Measurements from ENCODE around the gene PPM1L.
"Not testable (repeated sequence)": the region's sequence is repeated elsewhere in the genome, so short reads cannot be mapped to it uniquely, and the experiment has no call there.

PPM1L gene

DNA sequence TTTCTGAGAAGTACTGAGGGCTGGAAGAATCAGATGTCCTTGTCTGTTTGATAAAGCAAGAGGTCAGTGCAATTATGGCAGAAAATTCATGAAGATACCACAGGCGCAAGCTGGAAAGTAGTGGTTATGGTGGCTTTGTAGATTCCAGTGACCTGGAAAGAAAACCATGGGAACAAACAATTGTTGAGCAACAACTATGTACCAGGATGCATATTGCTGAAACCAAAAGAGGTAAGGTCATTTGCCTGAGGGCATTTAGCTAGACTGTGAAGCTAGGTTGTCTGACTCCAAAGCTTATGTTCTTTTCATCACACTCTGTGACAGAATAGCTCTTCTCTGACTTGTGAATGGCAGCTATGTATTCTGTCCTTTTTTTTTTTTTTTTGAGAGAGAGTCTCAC, 275.1 kb downstream of the PPM1L start:
- TF ChIP-seq, protein P1, sequence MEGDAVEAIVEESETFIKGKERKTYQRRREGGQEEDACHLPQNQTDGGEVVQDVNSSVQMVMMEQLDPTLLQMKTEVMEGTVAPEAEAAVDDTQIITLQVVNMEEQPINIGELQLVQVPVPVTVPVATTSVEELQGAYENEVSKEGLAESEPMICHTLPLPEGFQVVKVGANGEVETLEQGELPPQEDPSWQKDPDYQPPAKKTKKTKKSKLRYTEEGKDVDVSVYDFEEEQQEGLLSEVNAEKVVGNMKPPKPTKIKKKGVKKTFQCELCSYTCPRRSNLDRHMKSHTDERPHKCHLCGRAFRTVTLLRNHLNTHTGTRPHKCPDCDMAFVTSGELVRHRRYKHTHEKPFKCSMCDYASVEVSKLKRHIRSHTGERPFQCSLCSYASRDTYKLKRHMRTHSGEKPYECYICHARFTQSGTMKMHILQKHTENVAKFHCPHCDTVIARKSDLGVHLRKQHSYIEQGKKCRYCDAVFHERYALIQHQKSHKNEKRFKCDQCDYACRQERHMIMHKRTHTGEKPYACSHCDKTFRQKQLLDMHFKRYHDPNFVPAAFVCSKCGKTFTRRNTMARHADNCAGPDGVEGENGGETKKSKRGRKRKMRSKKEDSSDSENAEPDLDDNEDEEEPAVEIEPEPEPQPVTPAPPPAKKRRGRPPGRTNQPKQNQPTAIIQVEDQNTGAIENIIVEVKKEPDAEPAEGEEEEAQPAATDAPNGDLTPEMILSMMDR (IDR thresholded peaks at IDR 0.05; ENCODE audit: low read length), result no peak
- no peak for TF ChIP-seq EZH2 (optimal IDR thresholded peaks at IDR 0.05; ENCODE audit: low read depth, low read length)
- no peak for TF ChIP-seq EZH2phosphoT487 (IDR thresholded peaks at IDR 0.05; ENCODE audit: low read length)
- Histone ChIP-seq H3F3A (ENCODE audit: insufficient read depth, low read length) (no peaks in the 10 kb centered on the region), H3K4me2 (ENCODE audit: low read depth, low read length) (no peak overlapping the region), H2AFZ (ENCODE audit: low read length) (no peak overlapping the region), H4K20me1 (ENCODE audit: insufficient read depth, low read length) (no peaks in the 10 kb centered on the region), H3K27me3 (replicated peaks; ENCODE audit: insufficient read depth, low read length) (no peaks in the 10 kb centered on the region), H3K36me3 (replicated peaks; ENCODE audit: insufficient read depth, low read length) (no peaks in the 10 kb centered on the region), H3K79me2 (ENCODE audit: low read length) (no peaks in the 10 kb centered on the region), H3K4me3 (ENCODE audit: low read length) (no peak overlapping the region), H3K4me1 (ENCODE audit: low read length) (no peaks in the 10 kb centered on the region), H3K27ac (ENCODE audit: low read length) (no peak overlapping the region), H3K9me3 (replicated peaks; ENCODE audit: insufficient read depth, low read length) (no peaks in the 10 kb centered on the region), H3K9ac (ENCODE audit: low read length) (no peak overlapping the region), H3K9me2 (replicated peaks; ENCODE audit: insufficient read depth, low read length) (no peaks in the 10 kb centered on the region)
- DNase-seq, result no peak

DNA sequence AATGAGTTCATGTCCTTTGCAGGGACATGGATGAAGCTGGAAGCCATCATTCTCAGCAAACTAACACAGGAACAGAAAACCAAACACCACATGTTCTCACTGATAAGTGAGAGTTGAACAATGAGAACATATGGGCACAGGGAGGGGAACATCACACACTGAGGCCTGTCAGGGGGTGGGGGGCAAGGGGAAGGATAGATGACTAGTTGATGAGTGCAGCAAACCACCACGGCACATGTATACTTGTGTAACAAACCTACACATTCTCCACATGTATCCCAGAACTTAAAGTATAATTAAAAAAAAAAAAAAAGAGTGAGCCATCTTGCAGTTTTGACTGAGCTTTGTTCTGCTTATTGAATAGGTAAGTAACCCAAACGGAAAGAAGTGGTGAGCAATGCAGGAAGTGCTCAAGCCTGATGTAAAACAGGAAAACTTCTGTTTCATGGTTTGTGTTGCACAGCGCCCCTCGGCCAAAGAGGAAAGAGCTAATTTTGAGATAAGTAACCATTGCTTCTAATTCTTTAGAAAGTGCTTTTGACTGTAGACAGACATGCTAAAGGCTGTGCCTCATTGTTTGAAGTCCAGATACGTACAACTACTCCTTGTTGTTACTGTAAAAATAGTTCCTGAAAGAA, 279.0 kb downstream of the PPM1L start:
- H3K27me3 ChIP-seq (replicated peaks; ENCODE audit: insufficient read depth, low read length); H2AFZ ChIP-seq (ENCODE audit: low read length); H3K9me3 ChIP-seq (replicated peaks; ENCODE audit: insufficient read depth, low read length); H3K36me3 ChIP-seq (replicated peaks; ENCODE audit: insufficient read depth, low read length); H3K27ac ChIP-seq (ENCODE audit: low read length); H3K4me3 ChIP-seq (ENCODE audit: low read length); H3K9ac ChIP-seq (ENCODE audit: low read length); H3K79me2 ChIP-seq (ENCODE audit: low read length); H3K4me1 ChIP-seq (ENCODE audit: low read length); DNase-seq; H4K20me1 ChIP-seq (ENCODE audit: insufficient read depth, low read length); H3F3A ChIP-seq (ENCODE audit: insufficient read depth, low read length); H3K4me2 ChIP-seq (ENCODE audit: low read depth, low read length); H3K9me2 ChIP-seq (replicated peaks; ENCODE audit: insufficient read depth, low read length): not testable (repeated sequence)

DNA sequence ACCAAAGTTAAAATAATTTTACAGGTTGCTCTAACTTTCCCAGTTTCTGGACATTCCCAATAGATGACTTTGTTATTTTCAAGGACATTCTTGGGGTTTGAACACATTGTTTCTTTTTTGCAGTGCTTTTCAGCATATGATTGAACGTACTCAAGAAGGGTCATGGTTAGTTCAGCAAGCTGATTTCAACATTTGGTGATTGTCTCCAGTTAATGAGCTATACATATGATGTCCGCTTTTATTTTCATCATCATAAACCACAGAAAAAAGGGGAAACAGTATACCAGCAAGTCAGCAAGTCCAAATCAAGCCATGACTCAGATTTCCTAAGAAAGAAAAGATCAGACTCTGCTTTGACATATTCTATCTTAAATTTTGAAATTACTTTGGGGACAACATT, 279.7 kb downstream of the PPM1L start:
- no peak overlapping the region for H2AFZ ChIP-seq (ENCODE audit: low read length)
- no peak for DNase-seq
- H3K4me2 ChIP-seq (ENCODE audit: low read depth, low read length), result no peak overlapping the region
- H3K79me2 ChIP-seq (ENCODE audit: low read length), result no peaks in the 10 kb centered on the region
- no peaks in the 10 kb centered on the region for H3K9me2 ChIP-seq (replicated peaks; ENCODE audit: insufficient read depth, low read length)
- H3K27me3 ChIP-seq (replicated peaks; ENCODE audit: insufficient read depth, low read length), result no peaks in the 10 kb centered on the region
- no peaks in the 10 kb centered on the region for H3K4me1 ChIP-seq (ENCODE audit: low read length)
- H3K9ac ChIP-seq (ENCODE audit: low read length), result no peak overlapping the region
- H3F3A ChIP-seq (ENCODE audit: insufficient read depth, low read length), result no peaks in the 10 kb centered on the region
- no peaks in the 10 kb centered on the region for H4K20me1 ChIP-seq (ENCODE audit: insufficient read depth, low read length)
- no peaks in the 10 kb centered on the region for H3K9me3 ChIP-seq (replicated peaks; ENCODE audit: insufficient read depth, low read length)
- no peak overlapping the region for H3K27ac ChIP-seq (ENCODE audit: low read length)
- no peak for TF ChIP-seq EZH2 (optimal IDR thresholded peaks at IDR 0.05; ENCODE audit: low read depth, low read length)
- TF ChIP-seq, protein P1 (IDR thresholded peaks at IDR 0.05; ENCODE audit: low read length), result no peak
- H3K4me3 ChIP-seq (ENCODE audit: low read length), result no peak overlapping the region
- H3K36me3 ChIP-seq (replicated peaks; ENCODE audit: insufficient read depth, low read length), result no peaks in the 10 kb centered on the region

DNA sequence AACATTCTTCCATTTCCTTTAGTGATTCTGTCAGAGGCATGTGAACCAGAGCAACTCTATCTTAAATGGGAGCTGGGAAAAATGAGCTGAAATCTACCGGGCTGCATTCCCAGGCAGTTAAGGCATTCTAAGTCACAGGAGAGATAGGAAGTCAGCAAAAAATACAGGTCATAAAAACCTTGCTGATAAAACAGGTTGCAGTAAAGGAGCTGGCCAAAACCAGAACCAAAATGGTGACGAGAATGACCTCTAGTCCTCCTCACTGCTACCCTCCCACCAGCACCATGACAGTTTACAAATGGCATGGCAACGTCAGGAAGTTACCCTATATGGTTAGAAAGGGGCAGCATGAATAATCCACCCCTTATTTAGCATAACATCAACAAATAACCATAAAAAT, 282.7 kb downstream of the PPM1L start:
- Histone ChIP-seq H3K4me2 (ENCODE audit: low read depth, low read length) (no peak overlapping the region), H2AFZ (ENCODE audit: low read length) (no peak overlapping the region), H3K9me3 (replicated peaks; ENCODE audit: insufficient read depth, low read length) (no peaks in the 10 kb centered on the region), H3K4me3 (ENCODE audit: low read length) (no peak overlapping the region), H3K9me2 (replicated peaks; ENCODE audit: insufficient read depth, low read length) (no peaks in the 10 kb centered on the region), H3K79me2 (ENCODE audit: low read length) (no peaks in the 10 kb centered on the region), H3K9ac (ENCODE audit: low read length) (no peak overlapping the region), H3K27ac (ENCODE audit: low read length) (no peak overlapping the region), H3K36me3 (replicated peaks; ENCODE audit: insufficient read depth, low read length) (no peaks in the 10 kb centered on the region), H4K20me1 (ENCODE audit: insufficient read depth, low read length) (no peaks in the 10 kb centered on the region), H3F3A (ENCODE audit: insufficient read depth, low read length) (no peaks in the 10 kb centered on the region), H3K4me1 (ENCODE audit: low read length) (no peaks in the 10 kb centered on the region), H3K27me3 (replicated peaks; ENCODE audit: insufficient read depth, low read length) (no peaks in the 10 kb centered on the region)
- TF ChIP-seq EZH2 (optimal IDR thresholded peaks at IDR 0.05; ENCODE audit: low read depth, low read length) (no peak), EZH2phosphoT487 (IDR thresholded peaks at IDR 0.05; ENCODE audit: low read length) (no peak)
- TF ChIP-seq, protein P1 (IDR thresholded peaks at IDR 0.05; ENCODE audit: low read length), result no peak
- no peak for DNase-seq
